BE2C (cell line): ENCODE data around the gene MTG1.

ENCODE experiments used
- DNase-seq: peaks from one replicate; pipeline ENCODE4 v3.0.0-alpha.2; 2020
- H3K27me3 ChIP-seq: fragments of 250-450 bp; sonication (Bioruptor Pico); 2 replicates; pipeline ENCODE4 v1.5.1; 2020; ENCODE audit warnings: mild to moderate bottlenecking
- H3K36me3 ChIP-seq: fragments of 250-450 bp; sonication (Bioruptor Pico); 2 replicates; pipeline ENCODE4 v1.5.1; 2020; ENCODE audit warnings: mild to moderate bottlenecking
- H3K4me1 ChIP-seq: fragments of 250-450 bp; sonication (Bioruptor Pico); 2 replicates; pipeline ENCODE4 v1.5.1; 2020
- H3K4me3 ChIP-seq: 2 replicates; pipeline ENCODE4 v1.5.1; 2011; ENCODE audit warnings: low read depth, low read length
- H3K9me3 ChIP-seq: fragments of 250-450 bp; sonication (Bioruptor Pico); 2 replicates; pipeline ENCODE4 v1.5.1; 2020
- TF ChIP-seq, protein P1 (sequence below): IDR thresholded peaks from 2 replicates; pipeline ENCODE4 v1.5.1; 2012; ENCODE audit warnings: mild to moderate bottlenecking, low read depth, low read length

The MTG1 gene

DNA sequence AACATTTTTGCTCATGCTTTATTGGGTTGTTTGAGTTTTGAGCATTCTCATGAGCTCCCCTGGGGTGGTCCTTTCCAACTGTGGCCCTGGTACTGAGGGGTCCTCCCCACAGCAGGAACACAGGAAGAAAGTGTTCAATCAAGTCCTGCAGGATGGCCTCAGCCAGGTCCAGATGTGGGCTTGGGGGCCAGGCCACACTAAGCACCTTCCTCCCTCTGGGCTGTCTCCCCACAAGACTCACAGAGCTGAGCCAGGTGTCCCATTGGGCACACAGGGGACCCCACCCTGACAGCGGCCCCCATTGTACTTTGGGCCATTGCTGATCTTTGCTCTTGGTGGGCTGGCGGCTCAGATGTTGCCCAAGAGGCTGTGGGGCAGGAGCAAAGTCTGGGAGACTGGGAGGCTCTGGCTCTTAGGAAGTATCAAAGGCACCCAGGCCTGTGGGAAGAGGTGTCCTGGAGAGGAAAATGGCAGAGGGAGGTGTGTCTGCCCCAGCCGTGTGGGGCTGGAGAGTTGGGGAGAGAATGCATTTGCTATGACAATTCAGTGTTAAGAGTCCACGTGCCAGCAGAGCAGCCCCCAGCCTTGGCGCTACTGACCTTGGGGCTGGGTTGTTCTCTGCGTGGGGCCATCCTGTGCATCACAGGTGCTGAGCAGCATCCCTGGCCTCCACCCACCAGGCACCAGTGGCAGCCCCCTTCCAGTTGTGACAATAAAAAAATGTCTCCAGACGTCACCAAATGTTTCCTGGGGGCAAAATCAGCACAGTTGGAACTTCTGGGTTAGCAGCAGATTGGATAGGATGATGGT is 77.5 kb downstream of the MTG1 start:
- TF ChIP-seq, protein P1, sequence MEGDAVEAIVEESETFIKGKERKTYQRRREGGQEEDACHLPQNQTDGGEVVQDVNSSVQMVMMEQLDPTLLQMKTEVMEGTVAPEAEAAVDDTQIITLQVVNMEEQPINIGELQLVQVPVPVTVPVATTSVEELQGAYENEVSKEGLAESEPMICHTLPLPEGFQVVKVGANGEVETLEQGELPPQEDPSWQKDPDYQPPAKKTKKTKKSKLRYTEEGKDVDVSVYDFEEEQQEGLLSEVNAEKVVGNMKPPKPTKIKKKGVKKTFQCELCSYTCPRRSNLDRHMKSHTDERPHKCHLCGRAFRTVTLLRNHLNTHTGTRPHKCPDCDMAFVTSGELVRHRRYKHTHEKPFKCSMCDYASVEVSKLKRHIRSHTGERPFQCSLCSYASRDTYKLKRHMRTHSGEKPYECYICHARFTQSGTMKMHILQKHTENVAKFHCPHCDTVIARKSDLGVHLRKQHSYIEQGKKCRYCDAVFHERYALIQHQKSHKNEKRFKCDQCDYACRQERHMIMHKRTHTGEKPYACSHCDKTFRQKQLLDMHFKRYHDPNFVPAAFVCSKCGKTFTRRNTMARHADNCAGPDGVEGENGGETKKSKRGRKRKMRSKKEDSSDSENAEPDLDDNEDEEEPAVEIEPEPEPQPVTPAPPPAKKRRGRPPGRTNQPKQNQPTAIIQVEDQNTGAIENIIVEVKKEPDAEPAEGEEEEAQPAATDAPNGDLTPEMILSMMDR = no peak
- Histone ChIP-seq H3K4me1 (no peaks in the 10 kb centered on the region), H3K36me3 (no peaks in the 10 kb centered on the region), H3K9me3 (no peaks in the 10 kb centered on the region), H3K27me3 (no peaks in the 10 kb centered on the region), H3K4me3 (no peak overlapping the region)
- no peak for DNase-seq
